Mesothelial cell of epicardium (in vitro differentiated cells): ENCODE measurements around the gene MROH2A. TPM values are rescaled to one million over a fixed set of nuclear protein-coding genes. Genes with fewer than 3 reads are reported as not detected.

Experiments
- DNase-seq, 2 experiments: peaks; one replicate each; pipeline ENCODE4 v3.0.0; 2021; ENCODE audit warnings: low spot score in 2 of 2; ENCODE audit not compliant: unreplicated experiment in 2 of 2
- H3K27ac Mint-ChIP-seq: 2 replicates; pipeline ENCODE4 v1.8.0; 2021; ENCODE audit warnings: mixed read lengths
- H3K27me3 Mint-ChIP-seq: 2 replicates; pipeline ENCODE4 v1.8.0; 2021; ENCODE audit warnings: low read depth, mixed read lengths
- H3K36me3 Mint-ChIP-seq: 2 replicates; pipeline ENCODE4 v1.8.0; 2021; ENCODE audit warnings: mixed read lengths
- H3K4me1 Mint-ChIP-seq: 2 replicates; pipeline ENCODE4 v1.8.0; 2021; ENCODE audit warnings: mixed read lengths
- H3K4me3 Mint-ChIP-seq: 2 replicates; pipeline ENCODE4 v1.8.0; 2021; ENCODE audit warnings: mild to moderate bottlenecking, moderate library complexity, mixed read lengths
- H3K9me3 Mint-ChIP-seq: 2 replicates; pipeline ENCODE4 v1.8.0; 2021; ENCODE audit warnings: mixed read lengths
- total RNA-seq: library from RNA; stranded (reverse); gene quantifications from 3 replicates; pipeline ENCODE4 v1.2.1, GENCODE V29; 2021
- TF ChIP-seq, protein P1 (sequence below): fragments of 200-600 bp; sonication (generic); IDR thresholded peaks from one replicate; pipeline ENCODE4 v1.5.0; 2021; ENCODE audit warnings: antibody characterized with exemption; ENCODE audit not compliant: unreplicated experiment

Gene MROH2A
- total RNA-seq, 1 donor from 2014 or later = not detected

DNA sequence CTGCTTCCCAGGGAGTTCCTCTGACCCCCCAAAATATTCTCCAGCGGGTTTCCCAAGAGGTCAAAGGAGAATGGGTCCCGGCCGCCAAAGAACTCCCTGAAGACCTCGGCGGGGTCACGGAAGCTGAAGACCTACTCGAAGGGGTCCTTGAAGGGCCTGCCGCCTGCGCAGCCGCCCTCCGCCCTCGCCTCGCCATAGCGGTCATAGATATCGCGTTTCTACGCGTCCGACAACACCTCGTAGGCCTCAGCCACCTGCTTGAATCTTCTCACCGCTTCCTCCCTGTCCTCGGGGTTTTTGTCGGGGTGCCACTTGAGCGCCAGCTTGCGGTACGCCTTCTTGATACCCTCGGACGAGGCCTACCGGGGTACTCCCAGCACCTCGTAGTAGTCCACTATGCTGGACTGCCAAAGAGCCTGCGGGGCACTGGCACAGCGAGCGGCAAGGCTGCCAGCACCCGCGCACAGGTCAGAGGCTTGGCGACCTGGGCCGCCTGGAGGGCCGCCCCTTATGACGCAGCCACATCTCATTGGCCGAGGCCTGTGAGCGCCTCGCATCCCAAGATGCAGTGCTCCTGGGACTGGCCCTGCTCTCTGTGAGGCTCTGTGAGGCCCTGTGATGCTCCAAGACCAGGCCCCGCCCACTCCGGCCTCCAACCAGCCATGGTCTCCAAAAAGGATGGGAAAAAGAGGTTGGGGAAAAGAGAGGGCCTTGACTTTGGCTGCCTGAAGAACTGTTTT, 23.1 kb upstream of the MROH2A start:
- H3K9me3 Mint-ChIP-seq = peaks cover 22% of the 10 kb centered on the region
- H3K27me3 Mint-ChIP-seq = no peaks in the 10 kb centered on the region
- H3K36me3 Mint-ChIP-seq = no peaks in the 10 kb centered on the region
- H3K4me1 Mint-ChIP-seq = no peaks in the 10 kb centered on the region
- H3K4me3 Mint-ChIP-seq = no peak overlapping the region
- DNase-seq = no peak
- H3K27ac Mint-ChIP-seq = no peak overlapping the region
- TF ChIP-seq, protein P1, sequence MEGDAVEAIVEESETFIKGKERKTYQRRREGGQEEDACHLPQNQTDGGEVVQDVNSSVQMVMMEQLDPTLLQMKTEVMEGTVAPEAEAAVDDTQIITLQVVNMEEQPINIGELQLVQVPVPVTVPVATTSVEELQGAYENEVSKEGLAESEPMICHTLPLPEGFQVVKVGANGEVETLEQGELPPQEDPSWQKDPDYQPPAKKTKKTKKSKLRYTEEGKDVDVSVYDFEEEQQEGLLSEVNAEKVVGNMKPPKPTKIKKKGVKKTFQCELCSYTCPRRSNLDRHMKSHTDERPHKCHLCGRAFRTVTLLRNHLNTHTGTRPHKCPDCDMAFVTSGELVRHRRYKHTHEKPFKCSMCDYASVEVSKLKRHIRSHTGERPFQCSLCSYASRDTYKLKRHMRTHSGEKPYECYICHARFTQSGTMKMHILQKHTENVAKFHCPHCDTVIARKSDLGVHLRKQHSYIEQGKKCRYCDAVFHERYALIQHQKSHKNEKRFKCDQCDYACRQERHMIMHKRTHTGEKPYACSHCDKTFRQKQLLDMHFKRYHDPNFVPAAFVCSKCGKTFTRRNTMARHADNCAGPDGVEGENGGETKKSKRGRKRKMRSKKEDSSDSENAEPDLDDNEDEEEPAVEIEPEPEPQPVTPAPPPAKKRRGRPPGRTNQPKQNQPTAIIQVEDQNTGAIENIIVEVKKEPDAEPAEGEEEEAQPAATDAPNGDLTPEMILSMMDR = no peak

DNA sequence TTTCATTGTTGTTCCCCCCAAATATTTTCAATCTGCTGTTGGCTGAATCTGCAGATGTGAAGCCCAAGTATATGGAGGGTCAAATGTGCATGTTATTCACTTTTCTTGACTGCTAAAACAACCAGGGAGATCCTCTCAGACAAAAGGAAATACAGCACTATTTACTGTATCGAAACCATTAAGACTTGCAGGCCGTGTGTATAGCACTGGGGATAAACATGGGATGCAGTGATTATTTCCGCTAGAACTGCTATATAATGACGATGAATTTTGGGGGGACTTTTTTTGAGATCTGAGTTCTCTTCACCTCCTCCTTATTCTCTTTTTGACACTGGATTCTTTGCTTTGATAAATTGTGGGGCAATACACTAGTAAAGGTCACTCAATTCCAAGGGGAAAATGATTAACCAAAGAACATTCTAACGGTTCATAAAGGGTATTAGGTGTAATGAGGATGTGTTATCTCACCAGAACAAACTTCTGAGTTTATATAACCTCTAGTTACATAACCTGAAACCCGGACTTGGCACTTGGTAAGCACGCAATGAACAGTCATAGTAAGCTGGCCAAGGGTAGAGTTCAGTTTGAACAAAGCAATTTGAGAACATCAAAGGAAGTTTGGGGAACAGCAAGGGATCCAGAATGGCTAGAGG, 21.6 kb upstream of the MROH2A start:
- TF ChIP-seq, protein P1 = no peak
- no peak for DNase-seq
- Mint-ChIP-seq H3K27me3 (peaks cover 1% of the 10 kb centered on the region), H3K4me1 (no peaks in the 10 kb centered on the region), H3K27ac (no peak overlapping the region), H3K4me3 (no peak overlapping the region), H3K36me3 (no peaks in the 10 kb centered on the region), H3K9me3 (peaks cover 10% of the 10 kb centered on the region)

DNA sequence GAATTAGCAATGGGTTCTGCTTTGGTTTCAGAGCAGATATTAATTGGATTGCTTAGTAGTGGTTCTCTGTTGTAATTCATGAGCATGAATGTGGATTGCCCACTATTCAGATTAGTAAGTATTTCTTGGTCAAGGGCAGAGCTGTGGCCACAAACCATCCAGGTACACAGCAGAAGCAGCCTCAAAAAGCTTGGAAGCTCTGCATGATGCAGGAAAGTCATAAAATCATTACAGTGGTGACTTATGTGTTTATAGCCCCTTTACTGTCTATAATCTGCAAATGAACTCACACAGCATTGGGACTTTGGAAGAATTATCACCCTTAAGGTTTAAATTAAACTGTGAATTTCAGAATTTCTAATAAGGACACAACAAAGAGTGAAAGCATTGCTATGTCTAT, 20.0 kb upstream of the MROH2A start:
- Mint-ChIP-seq H3K4me1 (no peaks in the 10 kb centered on the region), H3K27ac (no peak overlapping the region), H3K9me3 (peaks cover 5% of the 10 kb centered on the region), H3K27me3 (peaks cover 7% of the 10 kb centered on the region), H3K36me3 (no peaks in the 10 kb centered on the region), H3K4me3 (no peak overlapping the region)
- no peak for DNase-seq
- TF ChIP-seq, protein P1 = no peak

DNA sequence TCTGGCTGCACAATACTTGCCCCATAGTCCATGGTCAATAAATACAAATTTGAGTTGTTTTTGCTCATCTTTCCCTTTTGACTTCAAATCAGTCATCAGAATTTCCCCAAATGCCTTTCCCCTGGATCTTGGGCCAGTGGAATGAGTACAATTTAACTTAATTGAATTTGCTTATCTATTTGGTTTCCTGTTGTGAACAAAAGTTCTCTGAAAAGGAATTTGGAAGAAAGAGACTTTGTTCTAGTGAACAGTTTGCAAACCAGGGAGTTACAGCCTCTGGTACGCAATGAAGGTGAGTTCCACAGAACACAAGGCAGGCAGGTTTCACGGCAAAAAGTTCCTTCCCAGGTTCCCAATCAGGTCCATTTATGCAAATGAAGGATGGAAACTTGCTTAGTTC, 19.3 kb upstream of the MROH2A start:
- peaks cover 14% of the 10 kb centered on the region for H3K27me3 Mint-ChIP-seq
- no peak overlapping the region for H3K4me3 Mint-ChIP-seq
- TF ChIP-seq, protein P1 = no peak
- peaks cover 4% of the 10 kb centered on the region for H3K9me3 Mint-ChIP-seq
- no peaks in the 10 kb centered on the region for H3K4me1 Mint-ChIP-seq
- DNase-seq = no peak
- H3K27ac Mint-ChIP-seq = no peak overlapping the region
- no peaks in the 10 kb centered on the region for H3K36me3 Mint-ChIP-seq

DNA sequence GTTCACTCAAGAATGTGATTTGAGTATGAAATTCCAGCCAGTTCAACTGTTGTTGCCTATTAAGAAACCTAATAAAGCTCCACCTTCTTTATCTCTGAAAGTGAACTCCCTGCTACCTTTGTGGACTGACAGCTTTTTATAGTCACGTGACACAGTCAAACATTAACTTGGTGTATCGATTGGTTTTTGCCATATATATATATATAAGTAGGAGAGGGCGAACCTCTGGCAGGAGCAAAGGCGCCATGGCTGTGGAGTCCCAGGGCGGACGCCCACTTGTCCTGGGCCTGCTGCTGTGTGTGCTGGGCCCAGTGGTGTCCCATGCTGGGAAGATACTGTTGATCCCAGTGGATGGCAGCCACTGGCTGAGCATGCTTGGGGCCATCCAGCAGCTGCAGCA, 18.1 kb upstream of the MROH2A start, which contains the start of gene UGT1A1:
TSS of gene UGT1A1 (plus strand) at position 228 of the 400 bp plus-strand sequence. CDS start at position 246, 18 bp downstream.
- DNase-seq = no peak
- no peak within 1 kb of the TSS for H3K4me3 Mint-ChIP-seq
- no peaks in the 10 kb centered on the region for H3K4me1 Mint-ChIP-seq
- TF ChIP-seq, protein P1 = no peak
- peaks cover 23% of the 10 kb centered on the region for H3K27me3 Mint-ChIP-seq
- no peak within 1 kb of the TSS for H3K27ac Mint-ChIP-seq
- H3K36me3 Mint-ChIP-seq = no peaks in the 10 kb centered on the region
- no peaks in the 10 kb centered on the region for H3K9me3 Mint-ChIP-seq
